OCI-LY1 (cell line): ENCODE data around the gene IMMP1L.

ENCODE experiments used
- H2AFZ ChIP-seq: fragments of 200-600 bp; sonication (generic), shearing (Covaris generic); 2 replicates; pipeline ENCODE4 v1.6.0; 2014; ENCODE audit warnings: antibody characterized with exemption, mild to moderate bottlenecking, low read length
- H3F3A ChIP-seq: fragments of 200-600 bp; sonication (generic), shearing (Covaris generic); 2 replicates; pipeline ENCODE4 v1.6.0; 2014; ENCODE audit warnings: mild to moderate bottlenecking, antibody characterized with exemption, low read length, moderate library complexity; ENCODE audit not compliant: insufficient read depth
- H3K27ac ChIP-seq: fragments of 200-600 bp; sonication (generic); 2 replicates; pipeline ENCODE4 v1.5.1; 2014; ENCODE audit warnings: low read length, mixed run types, mild to moderate bottlenecking, low read depth; ENCODE audit not compliant: poor library complexity, severe bottlenecking
- H3K27me3 ChIP-seq: fragments of 200-600 bp; sonication (generic); 2 replicates; pipeline ENCODE4 v1.6.0; 2014; ENCODE audit warnings: antibody characterized with exemption, mild to moderate bottlenecking, low read length, moderate library complexity; ENCODE audit not compliant: insufficient read depth
- H3K36me3 ChIP-seq: fragments of 200-600 bp; sonication (generic); 2 replicates; pipeline ENCODE4 v1.6.1; 2014; ENCODE audit warnings: mild to moderate bottlenecking, antibody characterized with exemption, low read length, moderate library complexity, mixed read lengths; ENCODE audit not compliant: insufficient read depth
- H3K4me1 ChIP-seq: fragments of 200-600 bp; sonication (generic); 2 replicates; pipeline ENCODE4 v1.5.1; 2014; ENCODE audit warnings: mild to moderate bottlenecking, low read length, moderate library complexity; ENCODE audit not compliant: insufficient read depth, severe bottlenecking
- H3K4me2 ChIP-seq: fragments of 200-600 bp; sonication (generic), shearing (Covaris generic); 2 replicates; pipeline ENCODE4 v1.6.1; 2014; ENCODE audit warnings: low read length
- H3K4me3 ChIP-seq: fragments of 200-600 bp; sonication (generic); 2 replicates; pipeline ENCODE4 v1.5.1; 2014; ENCODE audit warnings: low read length, low read depth, mild to moderate bottlenecking, mixed read lengths; ENCODE audit not compliant: poor library complexity, severe bottlenecking
- H3K79me2 ChIP-seq: fragments of 200-600 bp; shearing (Covaris generic); 2 replicates; pipeline ENCODE4 v1.6.1; 2016; ENCODE audit warnings: mixed run types, low read length, mixed read lengths; ENCODE audit not compliant: insufficient read depth
- H3K9ac ChIP-seq: fragments of 200-600 bp; sonication (generic), shearing (Covaris generic); 2 replicates; pipeline ENCODE4 v1.6.1; 2014; ENCODE audit warnings: mild to moderate bottlenecking, low read length, mixed read lengths
- H3K9me2 ChIP-seq: fragments of 200-600 bp; sonication (generic), shearing (Covaris generic); 2 replicates; pipeline ENCODE4 v1.6.1; 2014; ENCODE audit warnings: low read depth, mild to moderate bottlenecking, low read length, mixed read lengths
- H3K9me3 ChIP-seq: fragments of 200-600 bp; shearing (Covaris generic); 2 replicates; pipeline ENCODE4 v1.6.1; 2014; ENCODE audit warnings: low read length, mixed read lengths
- H4K20me1 ChIP-seq: fragments of 200-600 bp; sonication (generic), shearing (Covaris generic); 2 replicates; pipeline ENCODE4 v1.6.0; 2016; ENCODE audit warnings: mild to moderate bottlenecking, low read length; ENCODE audit not compliant: insufficient read depth
- CTCF ChIP-seq: fragments of 200-600 bp; sonication (generic), shearing (Covaris generic); IDR thresholded peaks from 2 replicates; pipeline ENCODE4 v1.5.1; 2017; ENCODE audit warnings: mild to moderate bottlenecking, antibody characterized with exemption, low read length, moderate library complexity, mixed read lengths
- EZH2 ChIP-seq: fragments of 200-600 bp; sonication (generic), shearing (Covaris generic); IDR thresholded peaks from 2 replicates; pipeline ENCODE4 v1.8.0; 2017; ENCODE audit warnings: borderline replicate concordance, mixed run types, mild to moderate bottlenecking, antibody characterized with exemption, low read length, moderate library complexity, mixed read lengths

The IMMP1L gene

DNA sequence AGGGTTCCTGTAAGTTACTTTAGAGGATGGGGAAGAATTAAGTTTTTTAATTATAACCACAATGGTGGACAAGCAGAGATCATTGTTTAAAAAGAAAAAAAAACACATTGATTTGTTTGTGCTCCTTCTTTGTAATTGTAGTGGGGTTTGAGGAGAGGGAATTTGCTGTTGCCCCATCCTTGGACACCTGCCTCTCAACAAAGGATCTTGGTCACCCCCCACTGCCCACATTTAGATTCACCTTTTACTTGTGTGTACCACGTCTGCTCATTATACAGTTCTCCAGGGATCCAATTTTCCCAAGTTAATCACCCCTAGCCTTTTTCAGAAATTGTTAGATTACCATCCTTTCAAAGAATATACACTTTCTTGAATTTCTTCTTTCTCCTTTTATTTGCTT lies 86.7 kb downstream of the IMMP1L start:
- H3K4me2 ChIP-seq = no peak overlapping the region
- H4K20me1 ChIP-seq = no peaks in the 10 kb centered on the region
- no peaks in the 10 kb centered on the region for H3K9me2 ChIP-seq
- TF ChIP-seq CTCF (no peak), EZH2 (no peak)
- no peaks in the 10 kb centered on the region for H3K27me3 ChIP-seq
- no peaks in the 10 kb centered on the region for H3K4me1 ChIP-seq
- no peaks in the 10 kb centered on the region for H3K36me3 ChIP-seq
- H3K27ac ChIP-seq = no peak overlapping the region
- H3F3A ChIP-seq = no peaks in the 10 kb centered on the region
- no peak overlapping the region for H2AFZ ChIP-seq
- no peaks in the 10 kb centered on the region for H3K9me3 ChIP-seq
- no peaks in the 10 kb centered on the region for H3K79me2 ChIP-seq
- H3K9ac ChIP-seq = no peak overlapping the region
- no peak overlapping the region for H3K4me3 ChIP-seq

DNA sequence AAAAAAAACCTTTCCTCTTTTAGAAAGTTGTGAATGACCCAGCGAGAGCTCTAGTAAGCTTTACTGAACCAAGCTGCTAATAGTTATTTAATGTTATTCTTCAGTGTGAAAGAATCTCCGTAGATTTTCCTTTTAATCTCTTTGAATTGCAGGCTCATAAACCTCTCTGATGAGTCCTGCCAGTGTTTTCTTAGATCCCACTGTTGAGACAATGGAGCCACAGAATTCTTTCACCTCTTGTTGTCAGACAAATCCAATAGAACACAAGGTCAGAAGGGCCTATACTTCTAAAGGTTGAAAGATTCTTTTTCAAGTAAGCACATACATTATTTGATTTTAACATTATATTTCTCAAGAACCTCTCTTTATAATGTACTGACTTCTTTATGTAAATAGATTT lies 87.6 kb downstream of the IMMP1L start:
- H3K4me3 ChIP-seq = no peak overlapping the region
- H3K4me1 ChIP-seq = no peaks in the 10 kb centered on the region
- H3K4me2 ChIP-seq = no peak overlapping the region
- no peak overlapping the region for H3K9ac ChIP-seq
- no peaks in the 10 kb centered on the region for H3K36me3 ChIP-seq
- H3K79me2 ChIP-seq = no peaks in the 10 kb centered on the region
- H4K20me1 ChIP-seq = no peaks in the 10 kb centered on the region
- no peak for TF ChIP-seq EZH2
- no peak for TF ChIP-seq CTCF
- H3K27me3 ChIP-seq = no peaks in the 10 kb centered on the region
- no peak overlapping the region for H3K27ac ChIP-seq
- no peaks in the 10 kb centered on the region for H3F3A ChIP-seq
- no peaks in the 10 kb centered on the region for H3K9me2 ChIP-seq
- H2AFZ ChIP-seq = no peak overlapping the region
- no peaks in the 10 kb centered on the region for H3K9me3 ChIP-seq

- H3K4me3 ChIP-seq = no peak overlapping the region
- H3K36me3 ChIP-seq = no peaks in the 10 kb centered on the region
- H2AFZ ChIP-seq = no peak overlapping the region
- H3K4me2 ChIP-seq = no peak overlapping the region
- H3K9me3 ChIP-seq = no peaks in the 10 kb centered on the region
- H3K79me2 ChIP-seq = no peaks in the 10 kb centered on the region
- TF ChIP-seq CTCF = no peak
- TF ChIP-seq EZH2 = no peak
- H3K27ac ChIP-seq = no peak overlapping the region
- no peaks in the 10 kb centered on the region for H3K4me1 ChIP-seq
- no peaks in the 10 kb centered on the region for H4K20me1 ChIP-seq
- H3K9ac ChIP-seq = no peak overlapping the region
- H3K9me2 ChIP-seq = no peaks in the 10 kb centered on the region
- no peaks in the 10 kb centered on the region for H3F3A ChIP-seq
- H3K27me3 ChIP-seq = no peaks in the 10 kb centered on the region
Observed at GRCh38 chr11:31419669-31420068, 89.8 kb downstream of the IMMP1L start.
